Esophagus muscularis mucosa (tissue), 4 donors: ENCODE data around the gene PRDM16.

ENCODE experiments used
- EP300 ChIP-seq: sonication (generic); formaldehyde crosslinking; IDR thresholded peaks from one replicate; pipeline ENCODE4 v1.6.1; 2017; ENCODE audit warnings: antibody characterized with exemption
- POLR2A ChIP-seq: fragments of 450-650 bp; IDR thresholded peaks from one replicate; pipeline ENCODE4 v1.6.1; 2017; ENCODE audit warnings: antibody characterized with exemption, moderate library complexity, mild to moderate bottlenecking, low read depth
- POLR2AphosphoS5 ChIP-seq, 2 donors: sonication (generic); formaldehyde crosslinking; IDR thresholded peaks; one replicate each; pipeline ENCODE4 v1.6.1; 2017; ENCODE audit warnings: antibody characterized with exemption in 2 of 2
- TF ChIP-seq, protein P1 (sequence below), 3 experiments: fragments of 200-600 bp in 2 of 3; fragments of 450-650 bp in 1 of 3; sonication (generic) in 2 of 3; IDR thresholded peaks; one replicate each; pipeline ENCODE4 v1.5.1; 2017 to 2019; ENCODE audit warnings: antibody characterized with exemption in 3 of 3, mild to moderate bottlenecking in 2 of 3, moderate library complexity in 1 of 3

DNA sequence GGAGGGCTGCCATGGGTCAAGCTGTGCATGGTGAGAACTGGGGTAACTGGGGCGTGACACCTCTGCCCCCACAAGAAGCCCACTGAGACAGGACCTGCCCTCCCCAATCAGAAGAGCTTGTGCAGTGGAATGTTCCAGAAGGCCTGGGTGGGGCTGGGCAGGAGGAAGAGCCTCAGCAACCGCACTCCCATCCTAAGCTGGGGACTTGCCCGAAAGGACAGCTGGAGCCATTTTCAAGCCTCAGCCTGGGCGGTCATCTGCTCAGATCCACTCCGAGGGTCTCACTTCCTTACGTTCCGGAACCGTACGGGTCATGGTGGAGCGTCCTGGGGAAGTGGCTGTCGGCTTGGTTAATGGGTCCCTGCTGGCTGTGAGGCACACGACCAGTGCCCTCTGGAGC lies 226.8 kb downstream of the PRDM16 start:
- TF ChIP-seq, protein P1, sequence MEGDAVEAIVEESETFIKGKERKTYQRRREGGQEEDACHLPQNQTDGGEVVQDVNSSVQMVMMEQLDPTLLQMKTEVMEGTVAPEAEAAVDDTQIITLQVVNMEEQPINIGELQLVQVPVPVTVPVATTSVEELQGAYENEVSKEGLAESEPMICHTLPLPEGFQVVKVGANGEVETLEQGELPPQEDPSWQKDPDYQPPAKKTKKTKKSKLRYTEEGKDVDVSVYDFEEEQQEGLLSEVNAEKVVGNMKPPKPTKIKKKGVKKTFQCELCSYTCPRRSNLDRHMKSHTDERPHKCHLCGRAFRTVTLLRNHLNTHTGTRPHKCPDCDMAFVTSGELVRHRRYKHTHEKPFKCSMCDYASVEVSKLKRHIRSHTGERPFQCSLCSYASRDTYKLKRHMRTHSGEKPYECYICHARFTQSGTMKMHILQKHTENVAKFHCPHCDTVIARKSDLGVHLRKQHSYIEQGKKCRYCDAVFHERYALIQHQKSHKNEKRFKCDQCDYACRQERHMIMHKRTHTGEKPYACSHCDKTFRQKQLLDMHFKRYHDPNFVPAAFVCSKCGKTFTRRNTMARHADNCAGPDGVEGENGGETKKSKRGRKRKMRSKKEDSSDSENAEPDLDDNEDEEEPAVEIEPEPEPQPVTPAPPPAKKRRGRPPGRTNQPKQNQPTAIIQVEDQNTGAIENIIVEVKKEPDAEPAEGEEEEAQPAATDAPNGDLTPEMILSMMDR (IDR thresholded peaks at IDR 0.05): no peak
- TF ChIP-seq POLR2AphosphoS5 (IDR thresholded peaks at IDR 0.05) (no peak), POLR2A (no peak), EP300 (no peak)
